Natural killer cell (primary cell): ENCODE data around the gene SPATA24. TPM values are rescaled to one million over a fixed set of nuclear protein-coding genes. Genes with fewer than 3 reads are reported as not detected.

Experiments used
- ATAC-seq, 3 donors: fragments of 150-1000 bp in 2 of 3; fragments of 200-7000 bp in 1 of 3; cut with Tn5 transposase; 1 replicate in 1 of 3; 2 replicates in 2 of 3; pipeline ENCODE4 v1.10.0; 2021; ENCODE audit warnings: mild to moderate bottlenecking in 2 of 3, moderate library complexity in 2 of 3
- DNase-seq, 2 donors: peaks; one replicate each; pipeline versions ENCODE4 v3.0.0 to v3.0.0-alpha.2; 2013 to 2021; ENCODE audit warnings: mixed read lengths in 1 of 2
- H3K27ac ChIP-seq: one replicate; pipeline ENCODE4 v1.5.1; 2013; ENCODE audit warnings: mild to moderate bottlenecking, low read length
- H3K27me3 ChIP-seq: one replicate; pipeline ENCODE4 v1.6.1; 2013; ENCODE audit warnings: low read length; ENCODE audit not compliant: control insufficient read depth, insufficient read depth
- H3K36me3 ChIP-seq: one replicate; pipeline ENCODE4 v1.6.1; 2013; ENCODE audit warnings: low read length; ENCODE audit not compliant: control insufficient read depth, insufficient read depth
- H3K4me1 ChIP-seq: one replicate; pipeline ENCODE4 v1.6.1; 2013; ENCODE audit warnings: low read length; ENCODE audit not compliant: control insufficient read depth, insufficient read depth
- H3K4me3 ChIP-seq: one replicate; pipeline ENCODE4 v1.5.1; 2013; ENCODE audit warnings: low read length
- H3K9me3 ChIP-seq: one replicate; pipeline ENCODE4 v1.6.1; 2013; ENCODE audit warnings: low read length; ENCODE audit not compliant: control insufficient read depth, insufficient read depth
- H3K27ac Mint-ChIP-seq, 2 donors: one replicate each; pipeline ENCODE4 v1.8.0; 2022; ENCODE audit warnings: mild to moderate bottlenecking in 2 of 2, mixed read lengths in 2 of 2, moderate library complexity in 1 of 2
- H3K27me3 Mint-ChIP-seq, 2 donors: one replicate each; pipeline ENCODE4 v1.8.0; 2022; ENCODE audit warnings: low read depth in 2 of 2, mixed read lengths in 2 of 2
- H3K36me3 Mint-ChIP-seq: one replicate; pipeline ENCODE4 v1.8.0; 2022; ENCODE audit warnings: mixed read lengths
- H3K4me1 Mint-ChIP-seq, 2 donors: one replicate each; pipeline ENCODE4 v1.8.0; 2022; ENCODE audit warnings: mixed read lengths in 2 of 2
- H3K4me3 Mint-ChIP-seq: one replicate; pipeline ENCODE4 v1.8.0; 2022; ENCODE audit warnings: mild to moderate bottlenecking, moderate library complexity, mixed read lengths
- H3K9me3 Mint-ChIP-seq, 2 donors: one replicate each; pipeline ENCODE4 v1.8.0; 2022; ENCODE audit warnings: mixed read lengths in 2 of 2
- CTCF ChIP-seq: fragments of 200-600 bp; IDR thresholded peaks from one replicate; pipeline ENCODE4 v1.8.0; 2022; ENCODE audit warnings: antibody characterized with exemption
- WGBS: methylation state at CpG from one replicate; pipeline ENCODE4 v1.1.7; 2013; ENCODE audit warnings: missing lambda C conversion rate; ENCODE audit not compliant: insufficient coverage; 5-methylcytosine and 5-hydroxymethylcytosine counted together
- intact Hi-C: fragments of 100-400 bp; cut with micrococcal nuclease; formaldehyde crosslinking; loops from one replicate; pipeline ENCODE4 v1.14.2; 2022
- total RNA-seq, 4 donors: library from RNA; stranded (reverse); fragments of 120-200 nt in 1 of 4; gene quantifications; one replicate each; pipeline versions ENCODE4 v1.2.3 to v1.2.4, GENCODE V29; 2013 to 2022

Gene SPATA24
- total RNA-seq, 3 donors from 2014 or later (not counting 1 experiment from before 2014, with no cell fraction given): 1.6 to 2.9 (median 2.7) TPM

- Mint-ChIP-seq H3K4me1 (no peaks in the 10 kb centered on the region), H3K27me3 (no peaks in the 10 kb centered on the region), H3K36me3 (no peaks in the 10 kb centered on the region), H3K4me3 (no peak overlapping the region), H3K27ac (peak overlapping the region in 1 of 2 donors; percentile 2), H3K9me3 (no peaks in the 10 kb centered on the region)
- H3K4me3 ChIP-seq: no peak overlapping the region
- peaks cover 65% of the 10 kb centered on the region for H3K36me3 ChIP-seq
- H3K27me3 ChIP-seq: no peaks in the 10 kb centered on the region
- 94% methylated on average over 2 of the region's 2 CpGs for WGBS
- intact Hi-C loops: no loop called here
- no peak for ATAC-seq
- peak in 1 of 2 donors; percentile 35 for DNase-seq
- no peaks in the 10 kb centered on the region for H3K4me1 ChIP-seq
- no peaks in the 10 kb centered on the region for H3K9me3 ChIP-seq
- H3K27ac ChIP-seq: no peak overlapping the region
- TF ChIP-seq CTCF: no peak
These were observed 35.3 kb downstream of the SPATA24 start for GRCh38 chr5:139368613-139369012.

- Histone ChIP-seq H3K27ac (no peak overlapping the region), H3K4me1 (no peaks in the 10 kb centered on the region), H3K4me3 (no peak overlapping the region), H3K27me3 (no peaks in the 10 kb centered on the region), H3K36me3 (peaks cover 46% of the 10 kb centered on the region), H3K9me3 (no peaks in the 10 kb centered on the region)
- DNase-seq (no peak), ATAC-seq (no peak)
- no peaks in the 10 kb centered on the region for H3K9me3 Mint-ChIP-seq
- H3K36me3 Mint-ChIP-seq: no peaks in the 10 kb centered on the region
- H3K4me1 Mint-ChIP-seq: peaks cover 9% of the 10 kb centered on the region in 2 donors
- peak overlapping the region in 1 of 2 donors; percentile 21 for H3K27ac Mint-ChIP-seq
- TF ChIP-seq CTCF: no peak
- 86% methylated on average over 2 of the region's 2 CpGs for WGBS
- H3K27me3 Mint-ChIP-seq: no peaks in the 10 kb centered on the region
- intact Hi-C loops: no loop called here
- no peak overlapping the region for H3K4me3 Mint-ChIP-seq
These were observed 39.4 kb downstream of the SPATA24 start for GRCh38 chr5:139364466-139364865.

- H3K4me3 Mint-ChIP-seq: no peak overlapping the region
- ATAC-seq: no peak
- peaks cover 41% of the 10 kb centered on the region for H3K36me3 ChIP-seq
- H3K36me3 Mint-ChIP-seq: no peaks in the 10 kb centered on the region
- no peak overlapping the region for H3K4me3 ChIP-seq
- intact Hi-C loops: no loop called here
- H3K27ac Mint-ChIP-seq: peak overlapping the region in 1 of 2 donors; percentile 21
- no peaks in the 10 kb centered on the region for H3K27me3 Mint-ChIP-seq
- no peaks in the 10 kb centered on the region for H3K9me3 Mint-ChIP-seq
- H3K4me1 ChIP-seq: no peaks in the 10 kb centered on the region
- H3K27ac ChIP-seq: no peak overlapping the region
- 96% methylated on average over 2 of the region's 2 CpGs for WGBS
- H3K27me3 ChIP-seq: no peaks in the 10 kb centered on the region
- no peak for DNase-seq
- no peaks in the 10 kb centered on the region for H3K9me3 ChIP-seq
- peaks cover 9% of the 10 kb centered on the region in 2 donors for H3K4me1 Mint-ChIP-seq
- TF ChIP-seq CTCF: no peak
These were observed 40.0 kb downstream of the SPATA24 start for GRCh38 chr5:139363937-139364336.

GRCh38 chr5:139361835-139362429 is 42.0 kb downstream of the SPATA24 start:
- no peaks in the 10 kb centered on the region for H3K4me1 ChIP-seq
- H3K27me3 ChIP-seq: no peaks in the 10 kb centered on the region
- Mint-ChIP-seq H3K27me3 (no peaks in the 10 kb centered on the region), H3K9me3 (no peaks in the 10 kb centered on the region), H3K4me3 (no peak overlapping the region), H3K27ac (no peak overlapping the region), H3K36me3 (no peaks in the 10 kb centered on the region), H3K4me1 (peaks cover 26 to 28% of the 10 kb centered on the region in 2 donors)
- DNase-seq (no peak), ATAC-seq (peak in 1 of 3 donors; percentile 31)
- H3K27ac ChIP-seq: no peak overlapping the region
- H3K9me3 ChIP-seq: no peaks in the 10 kb centered on the region
- H3K4me3 ChIP-seq: no peak overlapping the region
- intact Hi-C loops: no loop called here
- no peak for TF ChIP-seq CTCF
- 95% methylated on average over 4 of the region's 6 CpGs for WGBS
- H3K36me3 ChIP-seq: peaks cover 32% of the 10 kb centered on the region
